Measurements from ENCODE around the gene ZMYND11.
"Not testable (repeated sequence)": the region's sequence is repeated elsewhere in the genome, so short reads cannot be mapped to it uniquely, and the experiment has no call there.

Gene ZMYND11

GRCh38 chr10:248307-248706, 113.1 kb downstream of the ZMYND11 start:
- no peak for DNase-seq (ENCODE audit: low spot score)

DNA sequence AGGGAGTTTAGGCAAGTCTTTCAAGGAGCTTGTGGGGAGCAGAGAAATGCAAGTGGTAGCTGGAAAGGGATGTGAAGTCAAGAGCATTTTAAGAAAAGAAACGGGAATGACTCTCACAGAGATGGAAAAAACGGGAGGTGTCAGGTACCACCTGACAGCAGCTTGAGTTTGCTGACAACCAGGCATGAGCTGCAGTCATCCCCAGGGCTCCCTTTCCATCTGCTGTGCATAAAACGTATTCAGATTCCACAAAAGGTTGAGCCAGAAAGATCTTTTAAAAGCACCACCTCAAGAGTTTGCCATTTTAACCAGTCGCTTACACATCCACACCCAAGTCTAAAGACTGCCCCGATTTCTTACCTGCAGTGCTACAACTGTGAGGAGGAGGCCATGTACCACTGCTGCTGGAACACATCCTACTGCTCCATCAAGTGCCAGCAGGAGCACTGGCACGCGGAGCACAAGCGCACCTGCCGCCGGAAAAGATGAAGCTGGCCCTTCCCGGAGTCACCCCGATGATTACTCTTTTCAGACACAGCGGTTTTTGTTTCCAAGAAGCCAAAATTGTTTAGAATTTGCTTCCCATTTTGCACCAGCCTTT, 116.8 kb downstream of the ZMYND11 start:
- no peak for DNase-seq (ENCODE audit: low spot score)

- DNase-seq (ENCODE audit: low spot score): no peak
Observed at GRCh38 chr10:260819-261429, 125.7 kb downstream of the ZMYND11 start.

GRCh38 chr10:264160-265073, 129.2 kb downstream of the ZMYND11 start:
- not testable (repeated sequence) for DNase-seq (ENCODE audit: low spot score)

GRCh38 chr10:265074-265440, 129.8 kb downstream of the ZMYND11 start:
- DNase-seq (ENCODE audit: low spot score): not testable (repeated sequence)

GRCh38 chr10:265816-266588, 130.7 kb downstream of the ZMYND11 start:
- DNase-seq (ENCODE audit: low spot score): not testable (repeated sequence)

DNA sequence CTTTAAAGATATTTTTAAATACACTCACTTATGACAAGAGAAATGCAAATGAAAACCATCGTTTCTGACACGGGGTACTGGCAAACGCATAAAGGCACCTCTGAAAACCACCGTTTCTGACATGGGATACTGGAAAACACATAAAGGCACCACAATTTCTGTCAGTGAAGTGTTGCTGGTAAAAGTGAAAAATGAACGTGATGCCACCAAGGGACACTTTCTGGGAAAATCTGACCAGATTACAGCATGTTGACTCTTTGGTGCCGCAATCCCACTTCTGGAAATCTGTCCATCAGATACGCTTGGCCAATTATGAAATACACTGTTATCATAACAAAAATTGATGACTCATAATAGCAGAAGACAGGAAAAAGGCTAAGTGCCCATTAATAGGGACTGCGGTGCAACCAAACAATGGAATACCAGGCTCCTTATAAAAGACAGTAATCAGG, 131.7 kb downstream of the ZMYND11 start:
- DNase-seq (ENCODE audit: low spot score): no peak

DNA sequence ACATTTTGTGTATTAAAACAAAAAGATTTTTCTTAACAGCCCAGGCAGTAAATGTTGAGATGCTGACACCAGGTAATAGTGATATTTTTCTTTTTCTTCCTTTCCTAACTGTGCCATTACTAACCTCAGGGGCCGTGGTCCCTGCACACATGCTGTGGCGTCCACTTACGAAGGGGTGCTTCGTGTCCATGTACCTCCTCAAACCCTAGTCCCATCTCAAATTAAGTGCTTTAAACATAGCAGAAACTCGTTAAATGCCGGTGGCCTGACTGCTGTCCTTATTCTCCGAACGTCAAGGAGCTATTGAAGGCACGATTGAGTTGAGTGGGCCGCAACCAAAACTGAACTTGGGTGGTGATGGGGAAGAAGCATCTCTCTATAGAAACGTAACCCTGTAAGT, 132.4 kb downstream of the ZMYND11 start:
- no peak for DNase-seq (ENCODE audit: low spot score)

DNA sequence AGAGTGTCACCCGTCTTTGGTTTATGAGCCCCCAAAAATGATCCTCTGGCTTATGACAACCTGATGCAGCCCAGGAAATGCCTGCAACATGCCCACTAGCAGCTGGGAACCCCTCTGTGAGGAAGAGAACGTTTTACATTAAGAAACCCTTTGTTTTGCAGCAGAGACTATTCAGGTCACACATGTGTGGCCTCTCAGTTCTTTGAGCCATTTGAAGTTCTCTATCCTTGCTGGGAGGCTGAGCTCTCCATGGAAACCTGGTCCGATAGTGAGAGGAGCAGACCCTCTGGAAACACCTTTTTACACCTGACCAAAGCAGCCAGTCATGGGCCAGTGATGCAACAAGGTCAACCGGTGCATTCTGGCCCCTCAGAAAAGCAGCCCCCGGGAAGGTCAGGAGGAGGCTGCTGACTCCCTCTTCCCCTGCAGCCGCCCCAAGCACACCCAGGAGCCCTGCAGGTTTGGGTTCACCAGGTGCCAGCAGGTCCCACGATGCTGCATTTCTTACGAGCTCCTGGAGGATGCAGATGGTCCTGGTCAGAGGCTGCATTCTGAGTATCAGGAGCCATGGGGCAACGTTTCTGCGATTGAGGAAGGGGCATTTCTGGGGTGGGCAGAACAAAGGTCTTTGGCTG, 134.3 kb downstream of the ZMYND11 start:
- DNase-seq (ENCODE audit: low spot score): no peak

DNA sequence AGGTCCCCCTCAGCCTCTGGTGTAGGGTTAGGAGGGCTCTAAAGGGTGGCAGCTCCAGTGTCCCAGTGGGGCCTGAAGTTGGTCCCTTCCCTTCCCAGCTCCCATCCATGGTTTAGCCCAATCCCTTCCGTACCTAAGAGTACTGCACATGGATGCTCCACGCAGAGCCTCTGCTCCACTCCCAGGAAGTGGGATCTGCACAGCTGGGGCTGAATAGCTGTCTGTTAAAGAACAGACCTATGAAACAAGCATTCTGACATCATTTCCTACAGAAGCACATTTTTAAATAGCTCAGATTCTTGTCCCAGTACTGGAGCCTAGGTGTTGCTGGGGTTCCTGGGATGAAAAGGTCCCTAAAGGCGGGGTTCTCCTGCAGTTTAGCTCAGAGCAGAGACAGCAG, 135.9 kb downstream of the ZMYND11 start:
- no peak for DNase-seq (ENCODE audit: low spot score)

DNA sequence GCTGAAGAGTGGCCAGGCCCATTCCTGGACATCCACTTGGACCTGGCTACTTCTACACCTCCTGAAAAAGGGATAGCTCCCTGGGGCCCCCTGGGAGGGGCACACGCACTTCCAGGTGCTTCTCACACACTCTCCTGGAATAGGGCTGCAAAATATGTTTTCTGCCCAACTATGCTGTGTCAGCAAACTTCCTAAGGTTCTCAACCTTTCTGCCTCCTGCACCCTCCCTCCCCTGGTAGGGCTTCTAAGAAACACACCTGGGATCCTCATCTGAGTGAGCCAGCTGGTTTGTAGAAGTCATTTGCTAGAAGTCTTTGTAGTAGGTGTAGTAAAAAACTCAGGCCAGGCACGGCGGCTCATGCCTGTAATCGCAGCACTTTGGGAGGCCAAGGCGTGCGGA, 136.5 kb downstream of the ZMYND11 start:
- no peak for DNase-seq (ENCODE audit: low spot score)

GRCh38 chr10:273088-273487, 137.8 kb downstream of the ZMYND11 start:
- DNase-seq (ENCODE audit: low spot score): no peak

- DNase-seq (ENCODE audit: low spot score): no peak
Observed at GRCh38 chr10:274866-275265, 139.6 kb downstream of the ZMYND11 start.

- DNase-seq (ENCODE audit: low spot score): no peak
Observed at GRCh38 chr10:275680-276079, 140.4 kb downstream of the ZMYND11 start.

DNA sequence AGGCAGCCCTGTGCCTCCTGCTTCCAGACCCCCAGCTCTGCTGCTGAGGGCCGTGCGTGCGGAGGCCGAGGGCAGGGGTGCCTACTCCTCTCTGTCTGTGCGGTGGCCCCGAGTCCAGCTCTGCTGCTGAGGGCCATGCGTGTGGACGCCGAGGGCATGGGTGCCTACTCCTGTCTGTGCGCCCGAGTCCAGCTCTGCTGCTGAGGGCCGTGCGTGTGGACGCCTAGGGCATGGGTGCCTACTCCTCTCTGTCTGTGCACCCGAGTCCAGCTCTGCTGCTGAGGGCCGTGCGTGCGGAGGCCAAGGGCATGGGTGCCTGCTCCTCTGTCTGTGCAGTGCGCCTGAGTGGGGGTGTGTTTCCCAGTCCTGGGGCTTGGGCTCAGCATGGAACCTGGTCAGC, 142.7 kb downstream of the ZMYND11 start:
- DNase-seq (ENCODE audit: low spot score): no peak

DNA sequence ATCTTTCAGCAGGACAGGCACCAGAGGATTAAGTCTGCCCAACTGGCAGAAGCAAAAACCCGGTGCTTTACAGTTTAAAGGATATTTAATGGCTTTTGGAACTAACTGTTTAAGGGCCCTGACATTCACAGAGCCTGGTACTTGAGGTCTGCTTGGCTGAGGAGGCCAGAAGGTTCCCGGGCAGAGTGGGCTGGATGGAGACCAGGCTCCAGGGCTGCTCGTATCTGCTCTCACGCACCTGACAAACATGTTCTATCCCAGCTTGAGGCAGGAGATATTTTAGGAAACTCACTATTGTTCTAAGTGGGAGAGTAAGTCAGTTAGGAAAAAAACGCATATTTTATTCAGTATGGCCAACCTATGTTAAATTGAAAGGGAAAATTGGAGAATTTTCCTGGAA, 143.5 kb downstream of the ZMYND11 start:
- no peak for DNase-seq (ENCODE audit: low spot score)

DNA sequence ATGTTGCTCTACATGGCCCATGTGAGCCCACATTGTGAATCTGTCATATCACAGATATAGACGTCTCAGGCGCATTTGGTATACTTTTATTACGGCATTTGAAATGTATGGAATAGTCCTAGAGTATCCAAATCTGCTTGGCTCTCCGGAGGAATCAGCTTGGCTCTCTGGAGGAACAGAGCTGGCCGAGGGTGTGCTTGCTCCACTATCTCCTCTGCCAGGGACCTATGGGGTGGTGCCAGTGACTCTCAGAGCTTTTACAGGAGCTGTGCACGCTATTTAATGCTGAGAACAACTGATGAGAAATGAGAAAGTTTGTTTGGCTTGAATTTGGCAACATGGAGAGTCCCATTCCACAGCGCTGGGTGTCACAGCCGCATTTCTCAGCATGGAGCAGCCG, 144.0 kb downstream of the ZMYND11 start:
- DNase-seq (ENCODE audit: low spot score): no peak

GRCh38 chr10:279655-280054, 144.4 kb downstream of the ZMYND11 start:
- DNase-seq (ENCODE audit: low spot score): no peak

DNA sequence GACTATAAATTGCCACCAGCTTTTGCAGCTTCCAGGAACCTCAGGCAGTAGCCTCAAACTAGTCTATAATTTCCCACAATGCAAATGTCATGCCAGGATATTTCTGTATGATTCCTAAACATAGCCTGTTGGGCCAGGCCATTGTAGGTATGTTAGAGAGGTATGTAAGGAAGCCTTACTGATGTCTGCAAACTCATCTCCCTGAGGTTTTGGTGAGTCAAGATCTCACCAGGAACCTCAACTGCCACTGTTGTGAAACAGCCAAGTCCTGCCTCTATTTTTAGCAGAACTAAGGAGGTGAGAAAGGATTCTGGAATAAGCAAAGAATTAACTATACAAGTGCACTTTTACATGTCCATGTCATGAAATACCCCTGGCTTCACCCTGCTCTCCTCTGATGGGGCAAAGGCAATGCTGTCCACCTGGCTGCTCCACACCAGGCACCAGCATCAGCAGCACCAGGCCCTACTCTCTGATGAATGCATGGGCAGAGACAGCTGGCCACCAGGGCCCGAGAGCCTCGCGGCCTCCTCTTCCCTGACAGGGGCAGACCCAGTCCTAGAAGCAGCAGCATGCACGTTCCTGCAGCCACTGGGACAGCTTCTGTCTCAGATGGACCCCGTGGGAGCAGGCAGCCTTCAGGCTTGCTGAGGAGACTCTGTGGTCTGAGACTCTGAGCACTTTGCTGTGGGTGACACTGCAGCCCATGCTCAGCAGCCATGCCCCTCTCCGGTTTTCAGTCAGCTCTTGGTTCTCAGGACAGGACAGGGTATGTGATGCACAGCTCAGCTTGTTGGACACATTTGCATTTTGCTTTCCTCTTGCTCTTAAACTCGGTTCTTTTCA, 147.3 kb downstream of the ZMYND11 start:
- DNase-seq (ENCODE audit: low spot score): no peak

- no peak for DNase-seq (ENCODE audit: low spot score)
Observed at GRCh38 chr10:283140-283479, 147.9 kb downstream of the ZMYND11 start.

DNA sequence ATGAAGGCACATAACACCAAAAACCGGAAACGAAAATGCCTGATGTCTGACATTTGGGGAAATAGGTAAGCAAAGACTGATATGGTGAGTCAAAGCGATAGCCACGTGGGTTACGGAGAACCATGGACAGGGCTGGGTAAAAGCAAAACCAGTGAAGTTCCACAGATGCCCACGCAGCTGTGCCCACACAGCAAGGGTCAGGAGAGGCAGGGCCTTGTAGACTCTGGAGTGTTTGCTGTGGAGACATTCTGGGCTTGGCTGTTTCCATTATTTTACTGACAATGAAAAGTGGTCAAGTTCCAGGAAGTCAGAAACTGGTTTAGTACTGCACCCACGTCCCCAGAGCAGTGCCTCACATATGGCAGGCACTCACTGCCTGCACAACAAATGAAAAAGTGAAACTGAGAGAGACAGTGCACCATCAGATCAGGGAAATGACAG, 148.7 kb downstream of the ZMYND11 start:
- DNase-seq (ENCODE audit: low spot score): no peak
